OCI-LY7 (cell line): ENCODE data around the gene OR5D14. TPM values are rescaled to one million over a fixed set of nuclear protein-coding genes. Genes with fewer than 3 reads are reported as not detected.

Experiments
- BruUV-seq: library from RNA; stranded (reverse); fragments of 400-500 nt; replicated peaks from 2 replicates; lab custom pipeline; 2021; lab: Mats Ljungman, UMichigan
- CTCF ChIA-PET: fragments of 300-600 bp; sonication (Branson Sonifier 250); formaldehyde crosslinking; loops from one replicate; lab custom pipeline; 2022; ENCODE audit warnings: antibody characterized with exemption; ENCODE audit not compliant: unreplicated experiment; lab: Charles Lee
- POLR2A ChIA-PET: fragments of 300-600 bp; sonication (Branson Sonifier 250); formaldehyde crosslinking; loops from one replicate; lab custom pipeline; 2022; ENCODE audit warnings: antibody characterized with exemption; lab: Charles Lee
- DNase-seq: peaks from one replicate; pipeline ENCODE4 v3.0.0-alpha.2; 2015; ENCODE audit warnings: low spot score
- H2AFZ ChIP-seq: fragments of 200-600 bp; sonication (generic), shearing (Covaris generic); 2 replicates; pipeline ENCODE4 v1.6.1; 2014; ENCODE audit warnings: mild to moderate bottlenecking, antibody characterized with exemption, low read length, moderate library complexity
- H3K27ac ChIP-seq: fragments of 200-600 bp; sonication (generic); 2 replicates; pipeline ENCODE4 v1.5.1; 2014; ENCODE audit warnings: mixed run types, low read depth, mild to moderate bottlenecking, moderate library complexity, low read length, inconsistent platforms; ENCODE audit not compliant: poor library complexity, severe bottlenecking
- H3K36me3 ChIP-seq: fragments of 200-600 bp; sonication (generic); 2 replicates; pipeline ENCODE4 v1.6.1; 2014; ENCODE audit warnings: mild to moderate bottlenecking, antibody characterized with exemption, low read length, moderate library complexity, mixed read lengths; ENCODE audit not compliant: insufficient read depth
- H3K4me1 ChIP-seq: fragments of 200-600 bp; sonication (generic); 2 replicates; pipeline ENCODE4 v1.5.1; 2014; ENCODE audit warnings: mild to moderate bottlenecking, low read length; ENCODE audit not compliant: insufficient read depth, poor library complexity, severe bottlenecking
- H3K4me2 ChIP-seq: fragments of 200-600 bp; sonication (generic); 2 replicates; pipeline ENCODE4 v1.6.1; 2014; ENCODE audit warnings: mild to moderate bottlenecking, low read length
- H3K4me3 ChIP-seq: fragments of 200-600 bp; sonication (generic); 2 replicates; pipeline ENCODE4 v1.5.1; 2014; ENCODE audit warnings: mild to moderate bottlenecking, low read depth, low read length; ENCODE audit not compliant: poor library complexity, severe bottlenecking
- H3K79me2 ChIP-seq: fragments of 200-600 bp; sonication (generic); 2 replicates; pipeline ENCODE4 v1.6.1; 2016; ENCODE audit warnings: low read depth, mild to moderate bottlenecking, low read length, moderate library complexity, mixed read lengths; ENCODE audit not compliant: insufficient read depth
- H3K9me2 ChIP-seq: fragments of 200-600 bp; sonication (generic); 2 replicates; pipeline ENCODE4 v1.6.1; 2016; ENCODE audit warnings: mild to moderate bottlenecking, low read length, mixed read lengths; ENCODE audit not compliant: insufficient read depth
- H3K9me3 ChIP-seq: fragments of 200-600 bp; sonication (generic); 2 replicates; pipeline ENCODE4 v1.6.1; 2014; ENCODE audit warnings: mild to moderate bottlenecking, mixed run types, low read length, mixed read lengths
- H4K20me1 ChIP-seq: fragments of 200-600 bp; sonication (generic); 2 replicates; pipeline ENCODE4 v1.6.1; 2014; ENCODE audit warnings: mild to moderate bottlenecking, antibody characterized with exemption, low read length, moderate library complexity, mixed read lengths; ENCODE audit not compliant: insufficient read depth
- EZH2phosphoT487 ChIP-seq: fragments of 200-600 bp; sonication (generic); IDR thresholded peaks from 2 replicates; pipeline ENCODE4 v1.6.1; 2018; ENCODE audit warnings: low read depth, borderline replicate concordance, mild to moderate bottlenecking, mixed run types, antibody characterized with exemption, low read length, moderate library complexity, mixed read lengths
- intact Hi-C: fragments of 100-400 bp; cut with micrococcal nuclease; formaldehyde crosslinking; loops from one replicate; pipeline ENCODE4 v1.10.0; 2022; ENCODE audit not compliant: unreplicated experiment
- total RNA-seq, 2 experiments: library from RNA; depleted of rRNA in 1 of 2; stranded (reverse); fragments of >200 nt in 1 of 2; shearing (Covaris generic) in 1 of 2; gene quantifications; 2 replicates each; pipeline ENCODE4 v1.2.3, GENCODE V29; 2014 to 2022
- TF ChIP-seq, protein P1 (sequence below): fragments of 200-600 bp; sonication (generic); conservative IDR thresholded peaks from 2 replicates; pipeline ENCODE4 v1.5.1; 2014; ENCODE audit warnings: mild to moderate bottlenecking, antibody characterized with exemption, low read length, moderate library complexity, mixed read lengths

Gene OR5D14
- total RNA-seq, 2 experiments from 2014 or later: not detected

DNA sequence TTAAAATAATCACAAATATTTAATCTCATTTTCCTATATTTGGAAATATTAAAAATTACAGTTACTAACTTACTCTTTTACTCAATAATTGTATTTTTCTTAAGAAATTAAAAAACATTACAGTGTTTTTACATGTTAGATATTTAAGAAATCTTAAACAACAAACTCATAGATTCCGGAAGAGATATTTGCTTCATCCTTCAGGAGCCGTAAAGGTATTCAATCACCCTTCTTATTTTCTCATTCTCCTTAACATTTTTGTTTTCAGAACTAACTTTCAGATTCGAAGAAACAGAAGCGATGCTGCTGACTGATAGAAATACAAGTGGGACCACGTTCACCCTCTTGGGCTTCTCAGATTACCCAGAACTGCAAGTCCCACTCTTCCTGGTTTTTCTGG, 24.0 kb downstream of the OR5D14 start, which contains the start of gene OR5D18:
Gene OR5D18 (plus strand): TSS at position 301 of the 400 bp plus-strand sequence. CDS start 0 bp downstream, at position 301.
- CTCF ChIA-PET: no interaction called here
- TF ChIP-seq, protein P1, sequence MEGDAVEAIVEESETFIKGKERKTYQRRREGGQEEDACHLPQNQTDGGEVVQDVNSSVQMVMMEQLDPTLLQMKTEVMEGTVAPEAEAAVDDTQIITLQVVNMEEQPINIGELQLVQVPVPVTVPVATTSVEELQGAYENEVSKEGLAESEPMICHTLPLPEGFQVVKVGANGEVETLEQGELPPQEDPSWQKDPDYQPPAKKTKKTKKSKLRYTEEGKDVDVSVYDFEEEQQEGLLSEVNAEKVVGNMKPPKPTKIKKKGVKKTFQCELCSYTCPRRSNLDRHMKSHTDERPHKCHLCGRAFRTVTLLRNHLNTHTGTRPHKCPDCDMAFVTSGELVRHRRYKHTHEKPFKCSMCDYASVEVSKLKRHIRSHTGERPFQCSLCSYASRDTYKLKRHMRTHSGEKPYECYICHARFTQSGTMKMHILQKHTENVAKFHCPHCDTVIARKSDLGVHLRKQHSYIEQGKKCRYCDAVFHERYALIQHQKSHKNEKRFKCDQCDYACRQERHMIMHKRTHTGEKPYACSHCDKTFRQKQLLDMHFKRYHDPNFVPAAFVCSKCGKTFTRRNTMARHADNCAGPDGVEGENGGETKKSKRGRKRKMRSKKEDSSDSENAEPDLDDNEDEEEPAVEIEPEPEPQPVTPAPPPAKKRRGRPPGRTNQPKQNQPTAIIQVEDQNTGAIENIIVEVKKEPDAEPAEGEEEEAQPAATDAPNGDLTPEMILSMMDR: no peak
- TF ChIP-seq EZH2phosphoT487: no peak

DNA sequence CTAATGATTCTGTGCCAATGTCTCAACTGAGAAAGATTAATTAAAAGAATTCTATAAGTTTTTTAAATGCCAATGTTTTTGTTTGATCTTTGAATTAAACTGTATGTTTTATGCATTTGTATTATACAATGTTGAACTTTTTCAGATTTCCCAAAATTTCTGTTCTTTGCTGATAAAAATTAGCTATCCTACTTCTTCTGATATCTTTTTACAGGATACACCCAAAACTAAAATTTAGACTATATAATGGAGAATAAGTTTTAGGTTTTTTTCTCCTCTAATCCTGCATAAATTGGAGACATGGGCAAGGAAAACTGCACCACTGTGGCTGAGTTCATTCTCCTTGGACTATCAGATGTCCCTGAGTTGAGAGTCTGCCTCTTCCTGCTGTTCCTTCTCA, 31.6 kb downstream of the OR5D14 start, which contains the start of gene OR5L2:
Gene OR5L2 (plus strand): TSS at position 301 of the 400 bp plus-strand sequence. CDS start 0 bp downstream, at position 301.
- Histone ChIP-seq H3K4me3 (no peak within 1 kb of the TSS), H3K4me2 (no peak within 1 kb of the TSS), H3K79me2 (no peaks in the 10 kb centered on the region), H3K9me2 (no peaks in the 10 kb centered on the region), H2AFZ (no peak within 1 kb of the TSS), H3K4me1 (no peaks in the 10 kb centered on the region), H4K20me1 (no peaks in the 10 kb centered on the region), H3K36me3 (no peaks in the 10 kb centered on the region), H3K27ac (no peak within 1 kb of the TSS), H3K9me3 (no peaks in the 10 kb centered on the region)
- ChIA-PET POLR2A (no interaction called here), CTCF (no interaction called here)
- DNase-seq: no peak
- BruUV-seq: no TSS peak
- TF ChIP-seq EZH2phosphoT487: no peak
- TF ChIP-seq, protein P1: no peak
- intact Hi-C loops: no loop called here

More for the DNA sequence above, 24.0 kb downstream of the OR5D14 start, which contains the start of gene OR5D18:
- Histone ChIP-seq H3K27ac (no peak within 1 kb of the TSS), H3K4me1 (no peaks in the 10 kb centered on the region), H3K4me3 (no peak within 1 kb of the TSS), H2AFZ (no peak within 1 kb of the TSS), H3K36me3 (no peaks in the 10 kb centered on the region), H3K9me2 (no peaks in the 10 kb centered on the region), H3K79me2 (no peaks in the 10 kb centered on the region), H3K4me2 (no peak within 1 kb of the TSS), H4K20me1 (no peaks in the 10 kb centered on the region), H3K9me3 (no peaks in the 10 kb centered on the region)
- no peak for DNase-seq
- intact Hi-C loops: no loop called here
- POLR2A ChIA-PET: no interaction called here
- BruUV-seq: no TSS peak

DNA sequence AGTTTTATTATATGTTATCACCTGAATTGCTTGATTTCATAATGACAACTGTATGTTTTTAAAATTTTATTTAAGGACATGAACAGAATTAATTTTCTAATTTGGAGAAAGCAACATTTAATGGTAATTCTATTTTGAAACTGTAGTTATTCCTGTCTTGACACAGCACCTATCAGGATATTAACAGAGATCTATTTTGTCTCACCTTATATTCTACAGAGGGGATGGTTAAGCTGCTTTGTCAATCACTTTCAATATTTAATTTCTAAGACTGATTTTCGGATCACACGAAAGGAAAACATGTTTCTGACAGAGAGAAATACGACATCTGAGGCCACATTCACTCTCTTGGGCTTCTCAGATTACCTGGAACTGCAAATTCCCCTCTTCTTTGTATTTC, 43.1 kb downstream of the OR5D14 start, which contains the start of gene OR5D16:
Gene OR5D16 (plus strand): TSS at position 301 of the 400 bp plus-strand sequence. CDS start 0 bp downstream, at position 301.
- no peak for TF ChIP-seq EZH2phosphoT487
- TF ChIP-seq, protein P1: no peak
- Histone ChIP-seq H4K20me1 (no peaks in the 10 kb centered on the region), H2AFZ (no peak within 1 kb of the TSS), H3K79me2 (no peaks in the 10 kb centered on the region), H3K4me3 (no peak within 1 kb of the TSS), H3K9me3 (no peaks in the 10 kb centered on the region), H3K9me2 (no peaks in the 10 kb centered on the region), H3K4me2 (no peak within 1 kb of the TSS), H3K36me3 (no peaks in the 10 kb centered on the region), H3K27ac (no peak within 1 kb of the TSS), H3K4me1 (no peaks in the 10 kb centered on the region)
- DNase-seq: no peak
- CTCF ChIA-PET: no interaction called here
- POLR2A ChIA-PET: no interaction called here
- no TSS peak for BruUV-seq
- intact Hi-C loops: no loop called here
